ENCODE measurements around the gene MYL10.

- no peak for TF ChIP-seq NFIC (IDR thresholded peaks at IDR 0.05; ENCODE audit: low read depth, low read length)
- TF ChIP-seq EP300 (IDR thresholded peaks at IDR 0.05; ENCODE audit: borderline replicate concordance in 1 of 2, control insufficient read depth in 1 of 2, low read depth in 2 of 2, low read length in 2 of 2): no peak
These were observed 61.9 kb downstream of the MYL10 start for GRCh38 chr7:101567230-101567629.
